ENCODE results near the gene PRKCA.
"Not testable (repeated sequence)": the region's sequence is repeated elsewhere in the genome, so short reads cannot be mapped to it uniquely, and the experiment has no call there.

The PRKCA gene

GRCh38 chr17:66349521-66350254, 47.3 kb downstream of the PRKCA start:
- DNase-seq: no peak
- Histone ChIP-seq H3K4me3 (ENCODE audit: insufficient read depth, low read depth, low read length, poor library complexity, severe bottlenecking) (no peak overlapping the region), H3K36me3 (ENCODE audit: control insufficient read depth, insufficient read depth, low read length) (no peaks in the 10 kb centered on the region), H3K4me1 (ENCODE audit: control insufficient read depth, insufficient read depth, low read length, poor library complexity, severe bottlenecking) (no peaks in the 10 kb centered on the region), H3K9me3 (ENCODE audit: control insufficient read depth, low read length) (no peaks in the 10 kb centered on the region), H3K27me3 (replicated peaks; ENCODE audit: control insufficient read depth, insufficient read depth, low read length, poor library complexity, severe bottlenecking) (no peaks in the 10 kb centered on the region), H3K27ac (ENCODE audit: insufficient read depth, low read length, poor library complexity, severe bottlenecking) (no peak overlapping the region)

- not testable (repeated sequence) for H3K27ac ChIP-seq (ENCODE audit: insufficient read depth, low read length, poor library complexity, severe bottlenecking); DNase-seq; H3K4me1 ChIP-seq (ENCODE audit: control insufficient read depth, insufficient read depth, low read length, poor library complexity, severe bottlenecking); H3K27me3 ChIP-seq (replicated peaks; ENCODE audit: control insufficient read depth, insufficient read depth, low read length, poor library complexity, severe bottlenecking); H3K4me3 ChIP-seq (ENCODE audit: insufficient read depth, low read depth, low read length, poor library complexity, severe bottlenecking); H3K36me3 ChIP-seq (ENCODE audit: control insufficient read depth, insufficient read depth, low read length); H3K9me3 ChIP-seq (ENCODE audit: control insufficient read depth, low read length)
Observed at GRCh38 chr17:66350576-66350975, 48.2 kb downstream of the PRKCA start.

GRCh38 chr17:66351033-66351432, 48.6 kb downstream of the PRKCA start:
- Histone ChIP-seq H3K4me3 (ENCODE audit: insufficient read depth, low read depth, low read length, poor library complexity, severe bottlenecking) (no peak overlapping the region), H3K36me3 (ENCODE audit: control insufficient read depth, insufficient read depth, low read length) (no peaks in the 10 kb centered on the region), H3K27ac (ENCODE audit: insufficient read depth, low read length, poor library complexity, severe bottlenecking) (no peak overlapping the region), H3K27me3 (replicated peaks; ENCODE audit: control insufficient read depth, insufficient read depth, low read length, poor library complexity, severe bottlenecking) (no peaks in the 10 kb centered on the region), H3K4me1 (ENCODE audit: control insufficient read depth, insufficient read depth, low read length, poor library complexity, severe bottlenecking) (no peaks in the 10 kb centered on the region), H3K9me3 (ENCODE audit: control insufficient read depth, low read length) (no peaks in the 10 kb centered on the region)
- no peak for DNase-seq

- no peaks in the 10 kb centered on the region for H3K4me1 ChIP-seq (ENCODE audit: control insufficient read depth, insufficient read depth, low read length, poor library complexity, severe bottlenecking)
- H3K36me3 ChIP-seq (ENCODE audit: control insufficient read depth, insufficient read depth, low read length): no peaks in the 10 kb centered on the region
- H3K27me3 ChIP-seq (replicated peaks; ENCODE audit: control insufficient read depth, insufficient read depth, low read length, poor library complexity, severe bottlenecking): no peaks in the 10 kb centered on the region
- no peaks in the 10 kb centered on the region for H3K9me3 ChIP-seq (ENCODE audit: control insufficient read depth, low read length)
- no peak for DNase-seq
- no peak overlapping the region for H3K4me3 ChIP-seq (ENCODE audit: insufficient read depth, low read depth, low read length, poor library complexity, severe bottlenecking)
- H3K27ac ChIP-seq (ENCODE audit: insufficient read depth, low read length, poor library complexity, severe bottlenecking): no peak overlapping the region
Observed at GRCh38 chr17:66351701-66352100, 49.3 kb downstream of the PRKCA start.

- Histone ChIP-seq H3K4me3 (ENCODE audit: insufficient read depth, low read depth, low read length, poor library complexity, severe bottlenecking) (no peak overlapping the region), H3K36me3 (ENCODE audit: control insufficient read depth, insufficient read depth, low read length) (no peaks in the 10 kb centered on the region), H3K9me3 (ENCODE audit: control insufficient read depth, low read length) (no peaks in the 10 kb centered on the region), H3K27ac (ENCODE audit: insufficient read depth, low read length, poor library complexity, severe bottlenecking) (no peak overlapping the region), H3K27me3 (replicated peaks; ENCODE audit: control insufficient read depth, insufficient read depth, low read length, poor library complexity, severe bottlenecking) (no peaks in the 10 kb centered on the region), H3K4me1 (ENCODE audit: control insufficient read depth, insufficient read depth, low read length, poor library complexity, severe bottlenecking) (peaks cover 5% of the 10 kb centered on the region)
- DNase-seq: no peak
Observed at GRCh38 chr17:66353937-66354401, 51.6 kb downstream of the PRKCA start.

GRCh38 chr17:66354472-66354871, 52.1 kb downstream of the PRKCA start:
- Histone ChIP-seq H3K27me3 (replicated peaks; ENCODE audit: control insufficient read depth, insufficient read depth, low read length, poor library complexity, severe bottlenecking) (no peaks in the 10 kb centered on the region), H3K9me3 (ENCODE audit: control insufficient read depth, low read length) (no peaks in the 10 kb centered on the region), H3K4me3 (ENCODE audit: insufficient read depth, low read depth, low read length, poor library complexity, severe bottlenecking) (no peak overlapping the region), H3K27ac (ENCODE audit: insufficient read depth, low read length, poor library complexity, severe bottlenecking) (no peak overlapping the region), H3K4me1 (ENCODE audit: control insufficient read depth, insufficient read depth, low read length, poor library complexity, severe bottlenecking) (peaks cover 5% of the 10 kb centered on the region), H3K36me3 (ENCODE audit: control insufficient read depth, insufficient read depth, low read length) (no peaks in the 10 kb centered on the region)
- DNase-seq: no peak

- Histone ChIP-seq H3K27ac (ENCODE audit: insufficient read depth, low read length, poor library complexity, severe bottlenecking) (no peak overlapping the region), H3K4me3 (ENCODE audit: insufficient read depth, low read depth, low read length, poor library complexity, severe bottlenecking) (no peak overlapping the region)
- DNase-seq: no peak
Observed at GRCh38 chr17:66354981-66355380, 52.6 kb downstream of the PRKCA start.

GRCh38 chr17:66355510-66355909, 53.1 kb downstream of the PRKCA start:
- no peak for DNase-seq
- Histone ChIP-seq H3K9me3 (ENCODE audit: control insufficient read depth, low read length) (no peaks in the 10 kb centered on the region), H3K4me3 (ENCODE audit: insufficient read depth, low read depth, low read length, poor library complexity, severe bottlenecking) (no peak overlapping the region), H3K27ac (ENCODE audit: insufficient read depth, low read length, poor library complexity, severe bottlenecking) (no peak overlapping the region), H3K27me3 (replicated peaks; ENCODE audit: control insufficient read depth, insufficient read depth, low read length, poor library complexity, severe bottlenecking) (no peaks in the 10 kb centered on the region), H3K4me1 (ENCODE audit: control insufficient read depth, insufficient read depth, low read length, poor library complexity, severe bottlenecking) (peaks cover 5% of the 10 kb centered on the region), H3K36me3 (ENCODE audit: control insufficient read depth, insufficient read depth, low read length) (no peaks in the 10 kb centered on the region)

More at GRCh38 chr17:66354981-66355380, 52.6 kb downstream of the PRKCA start:
- Histone ChIP-seq H3K9me3 (ENCODE audit: control insufficient read depth, low read length) (no peaks in the 10 kb centered on the region), H3K4me1 (ENCODE audit: control insufficient read depth, insufficient read depth, low read length, poor library complexity, severe bottlenecking) (peaks cover 5% of the 10 kb centered on the region), H3K27me3 (replicated peaks; ENCODE audit: control insufficient read depth, insufficient read depth, low read length, poor library complexity, severe bottlenecking) (no peaks in the 10 kb centered on the region), H3K36me3 (ENCODE audit: control insufficient read depth, insufficient read depth, low read length) (no peaks in the 10 kb centered on the region)

GRCh38 chr17:66357037-66357436, 54.6 kb downstream of the PRKCA start:
- Histone ChIP-seq H3K4me3 (ENCODE audit: insufficient read depth, low read depth, low read length, poor library complexity, severe bottlenecking) (no peak overlapping the region), H3K9me3 (ENCODE audit: control insufficient read depth, low read length) (no peaks in the 10 kb centered on the region), H3K27ac (ENCODE audit: insufficient read depth, low read length, poor library complexity, severe bottlenecking) (no peak overlapping the region), H3K27me3 (replicated peaks; ENCODE audit: control insufficient read depth, insufficient read depth, low read length, poor library complexity, severe bottlenecking) (no peaks in the 10 kb centered on the region), H3K36me3 (ENCODE audit: control insufficient read depth, insufficient read depth, low read length) (no peaks in the 10 kb centered on the region), H3K4me1 (ENCODE audit: control insufficient read depth, insufficient read depth, low read length, poor library complexity, severe bottlenecking) (peaks cover 5% of the 10 kb centered on the region)
- DNase-seq: no peak

GRCh38 chr17:66359351-66359750, 56.9 kb downstream of the PRKCA start:
- Histone ChIP-seq H3K4me1 (ENCODE audit: control insufficient read depth, insufficient read depth, low read length, poor library complexity, severe bottlenecking) (peaks cover 9% of the 10 kb centered on the region), H3K36me3 (ENCODE audit: control insufficient read depth, insufficient read depth, low read length) (no peaks in the 10 kb centered on the region), H3K4me3 (ENCODE audit: insufficient read depth, low read depth, low read length, poor library complexity, severe bottlenecking) (no peak overlapping the region), H3K27me3 (replicated peaks; ENCODE audit: control insufficient read depth, insufficient read depth, low read length, poor library complexity, severe bottlenecking) (no peaks in the 10 kb centered on the region), H3K27ac (ENCODE audit: insufficient read depth, low read length, poor library complexity, severe bottlenecking) (no peak overlapping the region), H3K9me3 (ENCODE audit: control insufficient read depth, low read length) (no peaks in the 10 kb centered on the region)
- DNase-seq: no peak
